Endothelial cell of umbilical vein (primary cell): Measurements from ENCODE around the gene TNN.

ENCODE experiments used
- CTCF ChIP-seq, 2 donors: IDR thresholded peaks; 1 replicate in 1 of 2; 2 replicates in 1 of 2; pipeline ENCODE4 v1.5.1; 2011; ENCODE audit warnings: low read length in 2 of 2, mild to moderate bottlenecking in 2 of 2, moderate library complexity in 2 of 2, control low read depth in 1 of 2, inconsistent platforms in 1 of 2, low read depth in 1 of 2; ENCODE audit not compliant: insufficient read depth in 1 of 2; ENCODE audit errors: extremely low read depth in 1 of 2
- POLR2AphosphoS5 ChIP-seq: IDR thresholded peaks from 2 replicates; pipeline ENCODE4 v1.6.1; 2012; ENCODE audit warnings: low read depth, mild to moderate bottlenecking, control low read depth, low read length, moderate library complexity; ENCODE audit not compliant: insufficient read depth

- no peak for TF ChIP-seq CTCF (IDR thresholded peaks at IDR 0.05; ENCODE audit: extremely low read depth in 1 of 2, insufficient read depth in 1 of 2, low read depth in 1 of 2, low read length in 2 of 2)
- no peak for TF ChIP-seq POLR2AphosphoS5
Observed at GRCh38 chr1:175072099-175072951, 4.7 kb downstream of the TNN start.
